Trophoblast cell (in vitro differentiated cells and primary cell): ENCODE results near the gene CLEC16A.
"Not testable (repeated sequence)": the region's sequence is repeated elsewhere in the genome, so short reads cannot be mapped to it uniquely, and the experiment has no call there.

Experiments
- DNase-seq, 2 donors: peaks; one replicate each; pipeline ENCODE4 v3.0.0-alpha.2; 2016
- H2AFZ ChIP-seq: 2 replicates; pipeline ENCODE4 v1.6.1; 2013; ENCODE audit warnings: low read length, moderate library complexity, mild to moderate bottlenecking; ENCODE audit not compliant: insufficient read depth, poor library complexity
- H2AK5ac ChIP-seq: 2 replicates; pipeline ENCODE4 v1.6.1; 2013; ENCODE audit warnings: mild to moderate bottlenecking, low read length
- H2BK120ac ChIP-seq: 2 replicates; pipeline ENCODE4 v1.6.1; 2013; ENCODE audit warnings: low read length, mild to moderate bottlenecking, moderate library complexity; ENCODE audit not compliant: insufficient read depth, poor library complexity
- H2BK12ac ChIP-seq: 2 replicates; pipeline ENCODE4 v1.6.1; 2013; ENCODE audit warnings: mild to moderate bottlenecking, low read length, moderate library complexity
- H2BK5ac ChIP-seq: 2 replicates; pipeline ENCODE4 v1.6.1; 2013; ENCODE audit warnings: low read length, low read depth, moderate library complexity, mild to moderate bottlenecking; ENCODE audit not compliant: poor library complexity
- H3K14ac ChIP-seq: 2 replicates; pipeline ENCODE4 v1.6.1; 2013; ENCODE audit warnings: mild to moderate bottlenecking, low read length
- H3K18ac ChIP-seq: 2 replicates; pipeline ENCODE4 v1.6.1; 2013; ENCODE audit warnings: mild to moderate bottlenecking, low read length
- H3K23ac ChIP-seq: 2 replicates; pipeline ENCODE4 v1.6.1; 2013; ENCODE audit warnings: low read length
- H3K27ac ChIP-seq: 2 replicates; pipeline ENCODE4 v1.5.1; 2013; ENCODE audit warnings: low read depth, mild to moderate bottlenecking, inconsistent platforms, low read length, moderate library complexity
- H3K27me3 ChIP-seq: 2 replicates; pipeline ENCODE4 v1.6.1; 2013; ENCODE audit warnings: inconsistent platforms, mild to moderate bottlenecking, low read length, moderate library complexity; ENCODE audit not compliant: insufficient read depth
- H3K36me3 ChIP-seq, 2 experiments: 1 replicate in 1 of 2; 2 replicates in 1 of 2; pipeline ENCODE4 v1.6.1; 2013; ENCODE audit warnings: low read length in 2 of 2, mild to moderate bottlenecking in 2 of 2, moderate library complexity in 1 of 2; ENCODE audit not compliant: insufficient read depth in 2 of 2, control insufficient read depth in 1 of 2
- H3K4ac ChIP-seq: 2 replicates; pipeline ENCODE4 v1.6.1; 2013; ENCODE audit warnings: low read depth, mild to moderate bottlenecking, low read length, moderate library complexity
- H3K4me1 ChIP-seq, 2 experiments: 1 replicate in 1 of 2; 2 replicates in 1 of 2; pipeline ENCODE4 v1.6.1; 2013; ENCODE audit warnings: low read length in 2 of 2, mild to moderate bottlenecking in 2 of 2, moderate library complexity in 1 of 2; ENCODE audit not compliant: insufficient read depth in 2 of 2, control insufficient read depth in 1 of 2
- H3K4me2 ChIP-seq: 2 replicates; pipeline ENCODE4 v1.6.1; 2013; ENCODE audit warnings: inconsistent platforms, mild to moderate bottlenecking, low read length, moderate library complexity
- H3K4me3 ChIP-seq: 2 replicates; pipeline ENCODE4 v1.5.1; 2013; ENCODE audit warnings: mild to moderate bottlenecking, low read depth, low read length, inconsistent platforms
- H3K79me1 ChIP-seq: one replicate; pipeline ENCODE4 v1.6.1; 2013; ENCODE audit warnings: low read length
- H3K79me2 ChIP-seq: 2 replicates; pipeline ENCODE4 v1.6.1; 2013; ENCODE audit warnings: low read length, mild to moderate bottlenecking; ENCODE audit not compliant: control insufficient read depth, insufficient read depth, poor library complexity
- H3K9ac ChIP-seq: 2 replicates; pipeline ENCODE4 v1.6.1; 2013; ENCODE audit warnings: mild to moderate bottlenecking, low read length
- H3K9me3 ChIP-seq: 2 replicates; pipeline ENCODE4 v1.6.1; 2013; ENCODE audit warnings: low read depth, mild to moderate bottlenecking, control low read depth, inconsistent platforms, low read length; ENCODE audit not compliant: insufficient read depth
- H4K12ac ChIP-seq: 2 replicates; pipeline ENCODE4 v1.6.1; 2013; ENCODE audit warnings: low read depth, mild to moderate bottlenecking, low read length, moderate library complexity
- H4K8ac ChIP-seq: 2 replicates; pipeline ENCODE4 v1.6.1; 2013; ENCODE audit warnings: low read depth, mild to moderate bottlenecking, low read length, moderate library complexity
- H4K91ac ChIP-seq: one replicate; pipeline ENCODE4 v1.6.1; 2013; ENCODE audit warnings: low read depth, mild to moderate bottlenecking, low read length, moderate library complexity
- WGBS: extraction: QIAGEN DNeasy Blood & Tissue Kit; methylation state at CpG from one replicate; pipeline ENCODE4 v1.1.7; 2013; ENCODE audit warnings: missing lambda C conversion rate; ENCODE audit not compliant: insufficient read length, insufficient coverage; ENCODE audit errors: extremely low coverage; 5-methylcytosine and 5-hydroxymethylcytosine counted together

Gene CLEC16A

DNA sequence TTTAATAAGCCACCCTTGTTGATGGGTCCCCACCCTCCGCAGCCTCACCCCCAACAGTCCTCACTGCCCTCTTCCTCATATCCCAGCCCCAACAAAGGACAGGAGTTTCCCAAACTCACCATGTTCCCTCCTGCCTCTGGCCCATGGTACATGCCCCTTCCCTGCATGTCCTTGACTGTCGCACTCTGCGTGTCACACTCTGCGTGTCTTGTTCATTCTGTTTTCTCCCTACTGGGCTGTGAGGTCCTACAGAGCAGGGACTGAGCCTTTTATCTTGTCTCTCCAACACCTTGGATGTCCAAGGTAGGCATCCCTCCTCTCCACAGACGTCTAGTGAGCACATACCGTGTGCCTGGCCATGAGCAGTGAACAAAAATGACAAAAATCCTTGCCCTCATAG is 156.9 kb downstream of the CLEC16A start:
- Histone ChIP-seq H4K91ac (peak overlapping the region; percentile 21), H3K18ac (no peak overlapping the region), H2AK5ac (no peak overlapping the region), H3K27ac (no peak overlapping the region), H2BK120ac (no peak overlapping the region), H3K27me3 (no peaks in the 10 kb centered on the region), H3K36me3 (peaks cover 0 to 2% of the 10 kb centered on the region in 2 experiments), H3K9me3 (no peaks in the 10 kb centered on the region), H3K79me2 (no peaks in the 10 kb centered on the region), H3K14ac (no peak overlapping the region), H3K4me1 (peaks cover 19 to 22% of the 10 kb centered on the region in 2 experiments), H4K8ac (no peak overlapping the region), H2BK5ac (no peak overlapping the region), H3K79me1 (peaks cover 7% of the 10 kb centered on the region), H4K12ac (no peak overlapping the region), H3K23ac (no peak overlapping the region), H3K4me3 (no peak overlapping the region), H2BK12ac (no peak overlapping the region), H3K4me2 (no peak overlapping the region), H2AFZ (no peak overlapping the region), H3K9ac (no peak overlapping the region), H3K4ac (no peak overlapping the region)
- WGBS, result no CpG with 5 or more reads among the region's 6 CpGs
- DNase-seq, result peak in 1 of 2 donors; percentile 29

GRCh38 chr16:11101695-11102522 is 157.5 kb downstream of the CLEC16A start:
- Histone ChIP-seq H2BK120ac (no peak overlapping the region), H3K23ac (no peak overlapping the region), H3K27ac (no peak overlapping the region), H4K91ac (no peak overlapping the region), H2AFZ (no peak overlapping the region), H3K4me1 (peaks cover 19 to 22% of the 10 kb centered on the region in 2 experiments), H2AK5ac (no peak overlapping the region), H4K12ac (no peak overlapping the region), H3K4ac (no peak overlapping the region), H3K14ac (no peak overlapping the region), H4K8ac (no peak overlapping the region), H3K36me3 (peaks cover 0 to 2% of the 10 kb centered on the region in 2 experiments), H3K4me3 (no peak overlapping the region), H3K18ac (no peak overlapping the region), H3K4me2 (no peak overlapping the region), H3K79me2 (no peaks in the 10 kb centered on the region), H3K9me3 (no peaks in the 10 kb centered on the region), H3K9ac (no peak overlapping the region), H2BK5ac (no peak overlapping the region), H3K79me1 (peaks cover 7% of the 10 kb centered on the region), H3K27me3 (no peaks in the 10 kb centered on the region), H2BK12ac (no peak overlapping the region)
- peak; percentile 23 to 54 for DNase-seq
- WGBS, result no CpG with 5 or more reads among the region's 9 CpGs

DNA sequence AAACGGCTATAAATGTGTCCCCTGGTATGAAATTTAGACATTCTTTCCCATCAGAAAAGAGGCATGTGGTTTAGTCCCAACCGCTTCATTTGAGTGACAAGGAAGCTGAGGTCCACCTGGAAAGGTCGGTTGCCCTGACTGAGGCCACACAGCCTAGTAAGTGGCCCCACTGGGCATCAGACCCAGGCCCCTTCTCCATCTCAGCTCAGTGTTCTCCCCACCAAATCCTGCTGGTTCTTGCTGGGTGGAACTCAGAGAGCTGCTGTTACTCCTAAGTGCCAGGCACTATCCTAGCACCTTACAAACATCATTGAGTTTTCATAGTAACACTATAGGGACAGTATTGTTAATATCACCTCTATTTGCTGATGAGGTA is 158.1 kb downstream of the CLEC16A start:
- WGBS, result no CpG with 5 or more reads among the region's 3 CpGs
- no peak overlapping the region for H4K91ac ChIP-seq
- H3K79me2 ChIP-seq, result no peaks in the 10 kb centered on the region

DNA sequence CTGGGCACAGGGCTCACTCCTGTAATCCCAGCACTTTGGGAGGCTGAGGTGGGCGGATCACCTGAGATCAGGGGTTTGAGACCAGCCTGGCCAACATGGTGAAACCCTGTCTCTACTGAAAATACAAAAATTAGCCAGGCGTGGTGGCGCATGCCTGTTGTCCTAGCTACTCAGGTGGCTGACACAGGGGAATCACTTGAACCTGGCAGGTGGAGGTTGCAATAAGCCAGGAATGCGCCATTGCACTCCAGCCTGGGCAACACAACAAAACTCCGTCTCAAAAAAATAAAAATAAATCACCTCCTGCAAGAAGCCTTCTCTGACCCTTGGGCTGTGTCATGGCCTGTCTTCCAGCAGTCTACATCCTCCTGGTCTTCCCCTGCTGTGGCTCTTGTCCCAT is 158.9 kb downstream of the CLEC16A start:
- H2AFZ ChIP-seq, H3K27ac ChIP-seq, H3K18ac ChIP-seq, H3K36me3 ChIP-seq, H3K9me3 ChIP-seq, H3K14ac ChIP-seq, H3K4me3 ChIP-seq, H3K4ac ChIP-seq, H3K4me2 ChIP-seq, H3K79me2 ChIP-seq, H3K9ac ChIP-seq, H4K12ac ChIP-seq, H4K8ac ChIP-seq, H2AK5ac ChIP-seq, H2BK5ac ChIP-seq, H3K23ac ChIP-seq, H2BK120ac ChIP-seq, H4K91ac ChIP-seq, H3K27me3 ChIP-seq, H2BK12ac ChIP-seq: not testable (repeated sequence)
- H3K4me1 ChIP-seq, result peaks cover 28 to 31% of the 10 kb centered on the region in 2 experiments
- peak; percentile 31 to 33 for DNase-seq
- no CpG with 5 or more reads among the region's 5 CpGs for WGBS
- H3K79me1 ChIP-seq, result peaks cover 10% of the 10 kb centered on the region

More for the DNA sequence above, 158.1 kb downstream of the CLEC16A start:
- Histone ChIP-seq H3K9ac (no peak overlapping the region), H3K79me1 (peaks cover 7% of the 10 kb centered on the region), H2AK5ac (no peak overlapping the region), H3K14ac (no peak overlapping the region), H3K27me3 (no peaks in the 10 kb centered on the region), H3K23ac (no peak overlapping the region), H4K8ac (no peak overlapping the region), H3K4me2 (no peak overlapping the region), H2BK5ac (no peak overlapping the region), H2BK12ac (peak overlapping the region; percentile 48), H3K9me3 (no peaks in the 10 kb centered on the region), H2BK120ac (no peak overlapping the region), H2AFZ (peak overlapping the region; percentile 43), H3K27ac (no peak overlapping the region), H3K36me3 (peaks cover 0 to 2% of the 10 kb centered on the region in 2 experiments), H3K18ac (no peak overlapping the region), H3K4ac (no peak overlapping the region), H3K4me3 (no peak overlapping the region), H4K12ac (no peak overlapping the region), H3K4me1 (peaks cover 20 to 23% of the 10 kb centered on the region in 2 experiments)
- DNase-seq, result no peak
